Endometrium (tissue), 2 donors: ENCODE results near the gene ASTN2.
"Not testable (repeated sequence)": the region's sequence is repeated elsewhere in the genome, so short reads cannot be mapped to it uniquely, and the experiment has no call there.

Experiments
- FAIRE-seq: peaks from 2 replicates; lab custom pipeline; 2012; peaks lifted over from hg19 to GRCh38; lab: Jason Lieb, UNC
- donor health status: control.
- donor health status: control.

ASTN2 gene

GRCh38 chr9:116924462-116925110, 490.3 kb downstream of the ASTN2 start:
- FAIRE-seq = no peak

- not testable (repeated sequence) for FAIRE-seq
Observed at GRCh38 chr9:116917895-116918508, 496.9 kb downstream of the ASTN2 start.

GRCh38 chr9:116913536-116913935, 501.3 kb downstream of the ASTN2 start:
- FAIRE-seq = no peak

GRCh38 chr9:116910201-116910600, 504.7 kb downstream of the ASTN2 start:
- no peak for FAIRE-seq

GRCh38 chr9:116907989-116908388, 506.9 kb downstream of the ASTN2 start:
- FAIRE-seq = no peak

GRCh38 chr9:116905171-116905588, 509.7 kb downstream of the ASTN2 start:
- FAIRE-seq = no peak

- FAIRE-seq = no peak
Observed at GRCh38 chr9:116904165-116904564, 510.7 kb downstream of the ASTN2 start.

- FAIRE-seq = no peak
Observed at GRCh38 chr9:116901260-116901659, 513.6 kb downstream of the ASTN2 start.

GRCh38 chr9:116900543-116900942, 514.3 kb downstream of the ASTN2 start:
- FAIRE-seq = no peak

- no peak for FAIRE-seq
Observed at GRCh38 chr9:116900007-116900367, 514.9 kb downstream of the ASTN2 start.

GRCh38 chr9:116899337-116900006, 515.4 kb downstream of the ASTN2 start:
- no peak for FAIRE-seq

- FAIRE-seq = not testable (repeated sequence)
Observed at GRCh38 chr9:116898131-116898530, 516.7 kb downstream of the ASTN2 start.

GRCh38 chr9:116897201-116897600, 517.7 kb downstream of the ASTN2 start:
- FAIRE-seq = no peak

GRCh38 chr9:116895961-116896360, 518.9 kb downstream of the ASTN2 start:
- no peak for FAIRE-seq

- FAIRE-seq = no peak
Observed at GRCh38 chr9:116891424-116891823, 523.4 kb downstream of the ASTN2 start.

GRCh38 chr9:116888476-116888875, 526.4 kb downstream of the ASTN2 start:
- FAIRE-seq = not testable (repeated sequence)

- FAIRE-seq = no peak
Observed at GRCh38 chr9:116888066-116888465, 526.8 kb downstream of the ASTN2 start.

GRCh38 chr9:116883676-116884075, 531.2 kb downstream of the ASTN2 start:
- no peak for FAIRE-seq

GRCh38 chr9:116877072-116877471, 537.8 kb downstream of the ASTN2 start:
- no peak for FAIRE-seq

GRCh38 chr9:116875576-116875975, 539.3 kb downstream of the ASTN2 start:
- no peak for FAIRE-seq

- FAIRE-seq = no peak
Observed at GRCh38 chr9:116873937-116874914, 540.6 kb downstream of the ASTN2 start.

GRCh38 chr9:116873491-116873890, 541.4 kb downstream of the ASTN2 start:
- FAIRE-seq = no peak
